Natural killer cell (primary cell): Measurements from ENCODE around the gene PKN2. TPM values are rescaled to one million over a fixed set of nuclear protein-coding genes. Genes with fewer than 3 reads are reported as not detected.

ENCODE experiments used
- ATAC-seq, 3 donors: fragments of 150-1000 bp in 2 of 3; fragments of 200-7000 bp in 1 of 3; cut with Tn5 transposase; 1 replicate in 1 of 3; 2 replicates in 2 of 3; pipeline ENCODE4 v1.10.0; 2021; ENCODE audit warnings: mild to moderate bottlenecking in 2 of 3, moderate library complexity in 2 of 3
- DNase-seq, 2 donors: peaks; one replicate each; pipeline versions ENCODE4 v3.0.0 to v3.0.0-alpha.2; 2013 to 2021; ENCODE audit warnings: mixed read lengths in 1 of 2
- H3K27ac ChIP-seq: one replicate; pipeline ENCODE4 v1.5.1; 2013; ENCODE audit warnings: mild to moderate bottlenecking, low read length
- H3K27me3 ChIP-seq: one replicate; pipeline ENCODE4 v1.6.1; 2013; ENCODE audit warnings: low read length; ENCODE audit not compliant: control insufficient read depth, insufficient read depth
- H3K36me3 ChIP-seq: one replicate; pipeline ENCODE4 v1.6.1; 2013; ENCODE audit warnings: low read length; ENCODE audit not compliant: control insufficient read depth, insufficient read depth
- H3K4me1 ChIP-seq: one replicate; pipeline ENCODE4 v1.6.1; 2013; ENCODE audit warnings: low read length; ENCODE audit not compliant: control insufficient read depth, insufficient read depth
- H3K4me3 ChIP-seq: one replicate; pipeline ENCODE4 v1.5.1; 2013; ENCODE audit warnings: low read length
- H3K9me3 ChIP-seq: one replicate; pipeline ENCODE4 v1.6.1; 2013; ENCODE audit warnings: low read length; ENCODE audit not compliant: control insufficient read depth, insufficient read depth
- H3K27ac Mint-ChIP-seq, 2 donors: one replicate each; pipeline ENCODE4 v1.8.0; 2022; ENCODE audit warnings: mild to moderate bottlenecking in 2 of 2, mixed read lengths in 2 of 2, moderate library complexity in 1 of 2
- H3K27me3 Mint-ChIP-seq, 2 donors: one replicate each; pipeline ENCODE4 v1.8.0; 2022; ENCODE audit warnings: low read depth in 2 of 2, mixed read lengths in 2 of 2
- H3K36me3 Mint-ChIP-seq: one replicate; pipeline ENCODE4 v1.8.0; 2022; ENCODE audit warnings: mixed read lengths
- H3K4me1 Mint-ChIP-seq, 2 donors: one replicate each; pipeline ENCODE4 v1.8.0; 2022; ENCODE audit warnings: mixed read lengths in 2 of 2
- H3K4me3 Mint-ChIP-seq: one replicate; pipeline ENCODE4 v1.8.0; 2022; ENCODE audit warnings: mild to moderate bottlenecking, moderate library complexity, mixed read lengths
- H3K9me3 Mint-ChIP-seq, 2 donors: one replicate each; pipeline ENCODE4 v1.8.0; 2022; ENCODE audit warnings: mixed read lengths in 2 of 2
- CTCF ChIP-seq: fragments of 200-600 bp; IDR thresholded peaks from one replicate; pipeline ENCODE4 v1.8.0; 2022; ENCODE audit warnings: antibody characterized with exemption
- WGBS: methylation state at CpG from one replicate; pipeline ENCODE4 v1.1.7; 2013; ENCODE audit warnings: missing lambda C conversion rate; ENCODE audit not compliant: insufficient coverage; 5-methylcytosine and 5-hydroxymethylcytosine counted together
- intact Hi-C: fragments of 100-400 bp; cut with micrococcal nuclease; formaldehyde crosslinking; loops from one replicate; pipeline ENCODE4 v1.14.2; 2022
- total RNA-seq, 4 donors: library from RNA; stranded (reverse); fragments of 120-200 nt in 1 of 4; gene quantifications; one replicate each; pipeline versions ENCODE4 v1.2.3 to v1.2.4, GENCODE V29; 2013 to 2022

PKN2 gene
- total RNA-seq, 3 donors from 2014 or later (not counting 1 experiment from before 2014, with no cell fraction given) = 40.8 to 50.1 (median 47.2) TPM

DNA sequence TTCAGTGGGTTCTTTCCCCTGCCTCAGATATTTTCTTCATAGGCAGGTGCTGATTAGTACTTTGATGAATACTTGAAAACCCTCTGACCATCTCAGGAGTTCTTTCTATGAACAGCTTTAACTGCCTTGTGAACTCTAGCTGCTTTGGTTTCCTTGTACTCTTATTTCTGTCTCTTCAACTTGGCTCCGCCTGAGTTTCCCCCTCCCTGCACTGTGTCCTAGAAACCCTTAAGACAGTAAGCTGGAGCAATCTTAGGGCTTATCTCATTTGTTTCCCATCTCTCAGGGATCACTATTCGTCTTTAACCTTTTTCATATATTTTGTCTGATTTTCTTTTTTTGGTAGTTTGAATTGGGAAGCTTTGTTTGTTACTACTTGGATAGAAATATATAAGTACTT lies 99.1 kb downstream of the PKN2 start:
- H3K36me3 ChIP-seq = peaks cover 33% of the 10 kb centered on the region
- Mint-ChIP-seq H3K27me3 (no peaks in the 10 kb centered on the region), H3K4me1 (peaks cover 0 to 4% of the 10 kb centered on the region in 2 donors), H3K27ac (no peak overlapping the region), H3K36me3 (no peaks in the 10 kb centered on the region), H3K9me3 (no peaks in the 10 kb centered on the region), H3K4me3 (no peak overlapping the region)
- H3K4me1 ChIP-seq = no peaks in the 10 kb centered on the region
- DNase-seq = no peak
- H3K27ac ChIP-seq = no peak overlapping the region
- no peaks in the 10 kb centered on the region for H3K27me3 ChIP-seq
- no peak overlapping the region for H3K4me3 ChIP-seq
- WGBS = 100% methylated on average over 1 of the region's 2 CpGs
- intact Hi-C loops = no loop called here
- no peak for TF ChIP-seq CTCF
- no peak for ATAC-seq
- H3K9me3 ChIP-seq = no peaks in the 10 kb centered on the region

- Mint-ChIP-seq H3K4me1 (peaks cover 0 to 4% of the 10 kb centered on the region in 2 donors), H3K4me3 (no peak overlapping the region), H3K27me3 (no peaks in the 10 kb centered on the region), H3K27ac (no peak overlapping the region), H3K9me3 (no peaks in the 10 kb centered on the region), H3K36me3 (no peaks in the 10 kb centered on the region)
- DNase-seq (no peak), ATAC-seq (no peak)
- Histone ChIP-seq H3K4me1 (no peaks in the 10 kb centered on the region), H3K9me3 (no peaks in the 10 kb centered on the region), H3K27ac (no peak overlapping the region), H3K36me3 (peaks cover 26% of the 10 kb centered on the region), H3K4me3 (no peak overlapping the region), H3K27me3 (no peaks in the 10 kb centered on the region)
- intact Hi-C loops = no loop called here
- 97% methylated on average over 5 of the region's 6 CpGs for WGBS
- no peak for TF ChIP-seq CTCF
Measured at GRCh38 chr1:88784551-88784950, 100.5 kb downstream of the PKN2 start.

- DNase-seq (no peak), ATAC-seq (no peak)
- no peaks in the 10 kb centered on the region for H3K4me1 ChIP-seq
- H3K36me3 Mint-ChIP-seq = no peaks in the 10 kb centered on the region
- H3K27ac ChIP-seq = no peak overlapping the region
- TF ChIP-seq CTCF = no peak
- H3K27me3 ChIP-seq = no peaks in the 10 kb centered on the region
- H3K36me3 ChIP-seq = peaks cover 36% of the 10 kb centered on the region
- no peaks in the 10 kb centered on the region for H3K9me3 ChIP-seq
- no peaks in the 10 kb centered on the region for H3K27me3 Mint-ChIP-seq
- intact Hi-C loops = no loop called here
- H3K4me3 Mint-ChIP-seq = no peak overlapping the region
- H3K9me3 Mint-ChIP-seq = no peaks in the 10 kb centered on the region
- H3K4me3 ChIP-seq = no peak overlapping the region
- 97% methylated on average over 2 of the region's 3 CpGs for WGBS
- H3K27ac Mint-ChIP-seq = no peak overlapping the region
- peaks cover 0 to 4% of the 10 kb centered on the region in 2 donors for H3K4me1 Mint-ChIP-seq
Measured at GRCh38 chr1:88787023-88787903, 103.2 kb downstream of the PKN2 start.

- Histone ChIP-seq H3K36me3 (peaks cover 33% of the 10 kb centered on the region), H3K27ac (no peak overlapping the region), H3K4me3 (no peak overlapping the region), H3K27me3 (no peaks in the 10 kb centered on the region), H3K9me3 (no peaks in the 10 kb centered on the region), H3K4me1 (no peaks in the 10 kb centered on the region)
- no peaks in the 10 kb centered on the region for H3K4me1 Mint-ChIP-seq
- no peak for ATAC-seq
- no peak overlapping the region for H3K4me3 Mint-ChIP-seq
- no peaks in the 10 kb centered on the region for H3K27me3 Mint-ChIP-seq
- DNase-seq = no peak
- no peak for TF ChIP-seq CTCF
- no peaks in the 10 kb centered on the region for H3K9me3 Mint-ChIP-seq
- intact Hi-C loops = no loop called here
- 97% methylated on average over 4 of the region's 4 CpGs for WGBS
- no peaks in the 10 kb centered on the region for H3K36me3 Mint-ChIP-seq
- H3K27ac Mint-ChIP-seq = no peak overlapping the region
Measured at GRCh38 chr1:88791192-88791591, 107.1 kb downstream of the PKN2 start.
